ENCODE measurements around the gene GPR157.
A peak's percentile ranks its signal among the peaks of the same experiment; 100 is the strongest.

GPR157 gene

DNA sequence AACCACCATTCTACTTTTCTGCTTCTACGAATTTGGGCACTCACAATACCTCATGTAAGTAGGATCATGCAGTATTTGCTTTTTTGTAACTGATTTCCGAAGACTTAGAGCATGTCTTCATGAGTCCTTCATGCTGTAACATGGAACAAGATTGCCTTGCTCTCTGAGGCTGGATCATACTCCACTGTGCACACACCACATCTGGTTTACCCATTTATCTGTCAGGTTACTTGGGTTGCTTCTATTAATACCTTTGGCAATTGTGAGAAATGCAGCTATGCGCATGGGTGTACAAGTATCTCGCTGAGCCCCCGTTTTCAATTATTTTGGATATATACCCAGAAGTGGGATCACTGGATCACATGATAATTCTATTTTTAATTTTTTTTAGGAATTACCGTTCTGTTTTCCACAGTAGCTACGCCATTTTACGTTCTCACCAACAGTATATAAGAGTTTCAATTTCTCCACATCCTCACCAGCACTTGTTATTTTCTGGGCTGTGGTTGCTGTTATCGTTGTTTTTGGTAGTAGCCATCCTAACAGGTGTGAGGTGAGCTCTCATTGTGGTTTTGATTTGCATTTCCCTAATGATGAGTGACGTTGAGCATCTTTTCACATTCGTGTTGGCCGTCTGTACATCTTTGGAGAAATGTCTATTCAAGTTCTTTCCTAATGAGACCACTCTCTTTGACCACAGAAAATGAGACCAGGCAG lies 48.8 kb downstream of the GPR157 start:
- H3K4me3 ChIP-seq (ENCODE audit: low read length), result no peak overlapping the region
- TF ChIP-seq, protein P1, sequence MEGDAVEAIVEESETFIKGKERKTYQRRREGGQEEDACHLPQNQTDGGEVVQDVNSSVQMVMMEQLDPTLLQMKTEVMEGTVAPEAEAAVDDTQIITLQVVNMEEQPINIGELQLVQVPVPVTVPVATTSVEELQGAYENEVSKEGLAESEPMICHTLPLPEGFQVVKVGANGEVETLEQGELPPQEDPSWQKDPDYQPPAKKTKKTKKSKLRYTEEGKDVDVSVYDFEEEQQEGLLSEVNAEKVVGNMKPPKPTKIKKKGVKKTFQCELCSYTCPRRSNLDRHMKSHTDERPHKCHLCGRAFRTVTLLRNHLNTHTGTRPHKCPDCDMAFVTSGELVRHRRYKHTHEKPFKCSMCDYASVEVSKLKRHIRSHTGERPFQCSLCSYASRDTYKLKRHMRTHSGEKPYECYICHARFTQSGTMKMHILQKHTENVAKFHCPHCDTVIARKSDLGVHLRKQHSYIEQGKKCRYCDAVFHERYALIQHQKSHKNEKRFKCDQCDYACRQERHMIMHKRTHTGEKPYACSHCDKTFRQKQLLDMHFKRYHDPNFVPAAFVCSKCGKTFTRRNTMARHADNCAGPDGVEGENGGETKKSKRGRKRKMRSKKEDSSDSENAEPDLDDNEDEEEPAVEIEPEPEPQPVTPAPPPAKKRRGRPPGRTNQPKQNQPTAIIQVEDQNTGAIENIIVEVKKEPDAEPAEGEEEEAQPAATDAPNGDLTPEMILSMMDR (conservative IDR thresholded peaks at IDR 0.05; ENCODE audit: low read depth, low read length), result no peak
- no peak for DNase-seq (ENCODE audit: low read depth)

DNA sequence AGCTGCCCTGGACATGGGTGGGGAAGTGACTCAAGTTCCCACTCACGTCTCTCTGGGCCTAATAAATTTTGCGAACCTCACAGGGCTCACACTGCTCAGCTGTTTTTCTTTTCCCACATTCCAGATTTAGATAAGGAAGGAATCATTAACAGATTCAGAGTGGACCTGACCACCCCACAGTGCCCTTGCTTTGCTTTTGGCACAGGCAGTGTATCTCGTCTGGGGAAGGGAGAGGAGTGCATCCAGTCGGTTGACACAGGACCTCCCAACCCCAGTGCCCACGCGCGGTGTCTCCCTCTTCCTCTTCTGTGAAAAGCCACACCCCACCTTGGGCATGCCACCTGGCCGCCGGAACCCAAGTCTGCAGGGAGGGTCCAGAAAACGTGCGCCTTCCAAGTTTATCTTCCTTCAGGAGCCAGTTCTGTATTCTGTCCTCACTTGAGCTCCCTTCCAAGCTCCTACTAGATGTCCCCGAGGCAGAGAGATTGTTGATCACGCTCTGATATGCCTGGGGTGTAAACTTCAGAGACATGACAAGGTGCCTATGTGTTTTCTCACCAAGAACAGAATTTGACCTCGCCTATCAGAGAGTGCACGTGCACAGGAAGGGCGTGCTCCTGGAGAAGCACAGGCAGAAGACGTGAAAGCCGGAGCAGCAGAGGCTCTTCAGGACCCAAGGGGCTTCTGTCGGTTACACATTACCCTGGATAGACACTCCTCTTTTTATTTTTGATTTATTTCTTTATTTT lies 50.0 kb downstream of the GPR157 start:
- no peak overlapping the region for H3K4me3 ChIP-seq (ENCODE audit: low read length)
- TF ChIP-seq, protein P1 (conservative IDR thresholded peaks at IDR 0.05; ENCODE audit: low read depth, low read length), result no peak
- DNase-seq (ENCODE audit: low read depth), result no peak

- no peak overlapping the region for H3K4me3 ChIP-seq (ENCODE audit: low read length)
- peak; percentile 61 for DNase-seq (ENCODE audit: low read depth)
- TF ChIP-seq, protein P1 (conservative IDR thresholded peaks at IDR 0.05; ENCODE audit: low read depth, low read length), result no peak
Observed at GRCh38 chr1:9078015-9078751, 50.7 kb downstream of the GPR157 start.

DNA sequence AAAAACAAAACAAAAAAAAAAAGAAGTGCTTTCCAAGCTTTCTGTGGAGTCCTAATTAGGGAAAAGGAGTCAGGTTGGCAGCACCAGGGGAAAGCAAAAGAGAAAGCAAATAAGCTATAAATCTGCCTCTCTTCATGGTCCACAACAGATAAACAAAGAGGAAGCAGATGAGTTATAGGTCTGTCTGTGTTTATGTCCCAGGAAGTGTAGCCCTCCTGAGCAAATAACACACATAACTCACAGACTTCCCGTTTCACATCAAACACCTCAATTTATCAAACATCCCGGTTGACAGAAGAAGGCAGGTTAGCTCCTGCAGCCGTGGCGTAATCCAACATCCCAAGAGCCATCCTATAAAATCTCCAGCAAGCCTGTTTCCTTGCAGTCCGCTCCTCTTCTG lies 53.9 kb downstream of the GPR157 start:
- TF ChIP-seq, protein P1 (conservative IDR thresholded peaks at IDR 0.05; ENCODE audit: low read depth, low read length), result no peak
- DNase-seq (ENCODE audit: low read depth), result no peak
- no peak overlapping the region for H3K4me3 ChIP-seq (ENCODE audit: low read length)

DNA sequence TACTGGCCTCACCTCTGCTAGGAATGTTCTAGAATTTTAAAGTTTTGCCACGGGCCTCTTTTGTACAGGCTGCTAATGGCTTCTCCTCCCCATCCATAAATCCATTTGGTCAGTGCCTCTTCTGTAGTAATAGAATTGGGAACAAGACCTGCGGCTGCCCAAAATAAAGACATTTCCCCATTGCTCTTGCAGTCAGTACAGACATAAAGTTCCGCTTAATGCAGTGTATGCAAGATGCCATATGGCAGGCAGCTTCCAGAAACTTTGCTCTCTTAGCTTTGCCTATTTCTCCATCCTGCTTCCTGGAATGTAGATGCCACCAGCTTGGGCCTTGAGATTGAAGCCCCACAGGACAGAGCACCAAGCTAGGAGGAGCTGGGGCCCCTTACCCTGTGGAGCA lies 55.8 kb downstream of the GPR157 start:
- no peak overlapping the region for H3K4me3 ChIP-seq (ENCODE audit: low read length)
- TF ChIP-seq, protein P1 (conservative IDR thresholded peaks at IDR 0.05; ENCODE audit: low read depth, low read length), result no peak
- DNase-seq (ENCODE audit: low read depth), result no peak

DNA sequence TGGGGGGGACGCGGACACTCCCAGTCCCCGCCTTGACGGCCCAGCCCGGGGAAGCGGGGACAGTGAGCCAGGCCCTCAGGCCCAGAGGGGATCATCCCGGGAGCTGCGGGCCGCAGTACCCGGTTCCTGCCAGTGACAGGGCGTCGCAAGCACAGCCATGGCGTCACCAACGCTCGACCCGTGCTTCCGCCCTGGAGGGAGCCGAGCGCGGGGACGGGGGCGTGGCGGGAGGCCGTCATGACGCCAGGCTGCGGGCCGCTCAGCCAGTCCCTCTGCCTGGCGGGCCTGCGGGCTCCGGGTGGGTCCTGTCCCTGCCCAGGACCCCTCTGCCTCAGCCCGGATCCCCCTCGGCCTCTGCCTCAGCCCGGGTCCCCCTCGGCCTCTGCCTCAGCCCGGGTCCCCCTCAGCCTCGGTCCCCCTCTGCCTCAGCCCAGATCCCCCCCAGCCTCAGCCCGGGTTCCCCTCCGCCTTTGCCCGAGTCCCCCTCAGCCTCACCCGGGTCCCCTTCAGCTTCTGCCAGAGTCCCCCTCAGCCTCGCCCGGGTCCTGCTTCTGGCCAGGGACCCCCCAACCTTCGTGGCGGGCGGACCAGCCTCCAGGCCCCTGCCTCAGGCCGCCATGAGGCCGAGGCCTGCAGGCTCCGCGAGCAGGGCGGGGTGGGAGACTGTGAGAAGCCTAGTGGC lies 57.2 kb downstream of the GPR157 start:
- no peak overlapping the region for H3K4me3 ChIP-seq (ENCODE audit: low read length)
- DNase-seq (ENCODE audit: low read depth), result no peak
- TF ChIP-seq, protein P1 (conservative IDR thresholded peaks at IDR 0.05; ENCODE audit: low read depth, low read length), result no peak
